ENCODE data around the gene BCL2L11.

Gene BCL2L11

DNA sequence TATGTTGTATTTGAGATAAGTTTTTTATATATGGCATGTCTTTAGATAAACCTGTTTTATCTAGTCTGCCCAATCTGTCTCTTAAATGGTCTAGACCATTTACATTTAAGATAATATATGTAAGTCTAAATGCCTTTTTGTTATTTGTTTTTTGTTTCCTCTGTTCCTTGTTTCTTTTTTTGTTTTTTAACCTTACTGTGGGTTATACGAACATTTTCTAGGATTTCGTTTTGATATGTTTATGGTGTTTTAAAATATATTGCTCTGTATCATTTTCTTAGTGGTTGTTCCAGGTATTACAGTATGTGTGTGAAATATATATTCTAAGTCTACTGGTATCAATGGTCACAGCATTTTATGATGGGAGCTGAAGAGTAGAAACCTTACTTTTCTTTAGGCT, 13.3 kb downstream of the BCL2L11 start:
- TF ChIP-seq, protein P1, sequence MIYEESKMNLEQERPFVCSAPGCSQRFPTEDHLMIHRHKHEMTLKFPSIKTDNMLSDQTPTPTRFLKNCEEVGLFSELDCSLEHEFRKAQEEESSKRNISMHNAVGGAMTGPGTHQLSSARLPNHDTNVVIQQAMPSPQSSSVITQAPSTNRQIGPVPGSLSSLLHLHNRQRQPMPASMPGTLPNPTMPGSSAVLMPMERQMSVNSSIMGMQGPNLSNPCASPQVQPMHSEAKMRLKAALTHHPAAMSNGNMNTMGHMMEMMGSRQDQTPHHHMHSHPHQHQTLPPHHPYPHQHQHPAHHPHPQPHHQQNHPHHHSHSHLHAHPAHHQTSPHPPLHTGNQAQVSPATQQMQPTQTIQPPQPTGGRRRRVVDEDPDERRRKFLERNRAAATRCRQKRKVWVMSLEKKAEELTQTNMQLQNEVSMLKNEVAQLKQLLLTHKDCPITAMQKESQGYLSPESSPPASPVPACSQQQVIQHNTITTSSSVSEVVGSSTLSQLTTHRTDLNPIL (CRISPR knock-in tag; IDR thresholded peaks at IDR 0.05; ENCODE audit: low read depth): no peak
- no peak for TF ChIP-seq PPARA (CRISPR knock-in tag; IDR thresholded peaks at IDR 0.05; ENCODE audit: borderline replicate concordance)
- TF ChIP-seq, protein P2, sequence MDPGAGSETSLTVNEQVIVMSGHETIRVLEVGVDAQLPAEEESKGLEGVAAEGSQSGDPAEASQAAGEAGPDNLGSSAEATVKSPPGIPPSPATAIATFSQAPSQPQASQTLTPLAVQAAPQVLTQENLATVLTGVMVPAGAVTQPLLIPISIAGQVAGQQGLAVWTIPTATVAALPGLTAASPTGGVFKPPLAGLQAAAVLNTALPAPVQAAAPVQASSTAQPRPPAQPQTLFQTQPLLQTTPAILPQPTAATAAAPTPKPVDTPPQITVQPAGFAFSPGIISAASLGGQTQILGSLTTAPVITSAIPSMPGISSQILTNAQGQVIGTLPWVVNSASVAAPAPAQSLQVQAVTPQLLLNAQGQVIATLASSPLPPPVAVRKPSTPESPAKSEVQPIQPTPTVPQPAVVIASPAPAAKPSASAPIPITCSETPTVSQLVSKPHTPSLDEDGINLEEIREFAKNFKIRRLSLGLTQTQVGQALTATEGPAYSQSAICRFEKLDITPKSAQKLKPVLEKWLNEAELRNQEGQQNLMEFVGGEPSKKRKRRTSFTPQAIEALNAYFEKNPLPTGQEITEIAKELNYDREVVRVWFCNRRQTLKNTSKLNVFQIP (CRISPR knock-in tag; IDR thresholded peaks at IDR 0.05; ENCODE audit: borderline replicate concordance, low read depth): no peak
- TF ChIP-seq OSR1 (CRISPR knock-in tag; IDR thresholded peaks at IDR 0.05): no peak
- TF ChIP-seq CSDC2 (CRISPR knock-in tag; IDR thresholded peaks at IDR 0.05): no peak
- no peak for TF ChIP-seq ISL1 (CRISPR knock-in tag; IDR thresholded peaks at IDR 0.05)
- no peak for TF ChIP-seq GLIS3 (CRISPR knock-in tag; IDR thresholded peaks at IDR 0.05)
- no peak for TF ChIP-seq TCF4 (CRISPR knock-in tag; IDR thresholded peaks at IDR 0.05; ENCODE audit: borderline replicate concordance)
- no peak for ATAC-seq

DNA sequence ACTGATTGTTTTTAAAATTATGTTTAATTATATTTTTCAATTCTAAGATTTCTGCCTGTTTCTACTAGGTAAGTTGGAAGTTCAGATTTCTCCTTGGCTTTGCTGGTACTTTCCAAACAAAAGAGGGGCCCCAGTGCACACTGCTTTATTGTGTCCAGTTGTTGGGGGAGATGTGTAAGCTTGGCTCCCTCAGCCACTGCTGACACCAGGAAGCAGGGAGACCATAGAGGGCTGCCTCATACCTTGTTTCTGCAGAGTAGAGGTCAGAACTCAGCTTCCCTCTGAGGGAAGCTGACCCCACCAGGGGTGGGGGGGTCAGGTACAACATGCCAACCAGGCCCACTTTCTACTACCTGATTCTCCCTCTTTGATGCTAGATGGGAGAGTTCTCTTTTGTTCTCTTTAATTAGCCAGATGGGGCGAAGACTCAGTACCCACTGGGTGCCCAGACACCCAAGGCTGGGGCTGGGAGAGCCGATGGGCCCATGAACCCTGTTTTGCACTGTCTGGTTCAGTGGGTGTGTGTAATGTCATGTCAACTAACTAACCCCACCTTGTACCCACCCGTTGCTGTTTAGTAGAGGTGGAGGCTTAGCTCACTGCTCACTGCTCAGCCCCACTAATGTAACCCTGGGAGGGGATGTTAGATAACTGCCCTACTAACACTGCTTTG, 14.7 kb downstream of the BCL2L11 start:
- ATAC-seq: no peak
- TF ChIP-seq, protein P2 (CRISPR knock-in tag; IDR thresholded peaks at IDR 0.05; ENCODE audit: borderline replicate concordance, low read depth): no peak
- no peak for TF ChIP-seq ARNTL (CRISPR knock-in tag; IDR thresholded peaks at IDR 0.05; ENCODE audit: borderline replicate concordance, low read depth)
- no peak for TF ChIP-seq ISL1 (CRISPR knock-in tag; IDR thresholded peaks at IDR 0.05)
- TF ChIP-seq OSR1 (CRISPR knock-in tag; IDR thresholded peaks at IDR 0.05): no peak
- TF ChIP-seq BACH2 (CRISPR knock-in tag; IDR thresholded peaks at IDR 0.05; ENCODE audit: borderline replicate concordance): no peak
- no peak for TF ChIP-seq PPARA (CRISPR knock-in tag; IDR thresholded peaks at IDR 0.05; ENCODE audit: borderline replicate concordance)
- TF ChIP-seq ZNF565 (CRISPR knock-in tag; conservative IDR thresholded peaks at IDR 0.05; ENCODE audit: low read depth): no peak
- no peak for TF ChIP-seq ZNF8 (CRISPR knock-in tag; IDR thresholded peaks at IDR 0.05)
- TF ChIP-seq TOX (CRISPR knock-in tag; IDR thresholded peaks at IDR 0.05; ENCODE audit: borderline replicate concordance): no peak
- no peak for TF ChIP-seq ZNF70 (CRISPR knock-in tag; IDR thresholded peaks at IDR 0.05)
- no peak for TF ChIP-seq ESRRG (CRISPR knock-in tag; IDR thresholded peaks at IDR 0.05)
- no peak for TF ChIP-seq ZFP3 (CRISPR knock-in tag; IDR thresholded peaks at IDR 0.05)
- TF ChIP-seq, protein P3, sequence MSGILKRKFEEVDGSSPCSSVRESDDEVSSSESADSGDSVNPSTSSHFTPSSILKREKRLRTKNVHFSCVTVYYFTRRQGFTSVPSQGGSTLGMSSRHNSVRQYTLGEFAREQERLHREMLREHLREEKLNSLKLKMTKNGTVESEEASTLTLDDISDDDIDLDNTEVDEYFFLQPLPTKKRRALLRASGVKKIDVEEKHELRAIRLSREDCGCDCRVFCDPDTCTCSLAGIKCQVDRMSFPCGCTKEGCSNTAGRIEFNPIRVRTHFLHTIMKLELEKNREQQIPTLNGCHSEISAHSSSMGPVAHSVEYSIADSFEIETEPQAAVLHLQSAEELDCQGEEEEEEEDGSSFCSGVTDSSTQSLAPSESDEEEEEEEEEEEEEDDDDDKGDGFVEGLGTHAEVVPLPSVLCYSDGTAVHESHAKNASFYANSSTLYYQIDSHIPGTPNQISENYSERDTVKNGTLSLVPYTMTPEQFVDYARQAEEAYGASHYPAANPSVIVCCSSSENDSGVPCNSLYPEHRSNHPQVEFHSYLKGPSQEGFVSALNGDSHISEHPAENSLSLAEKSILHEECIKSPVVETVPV (CRISPR knock-in tag; IDR thresholded peaks at IDR 0.05): no peak
- TF ChIP-seq TCF4 (CRISPR knock-in tag; IDR thresholded peaks at IDR 0.05; ENCODE audit: borderline replicate concordance): no peak
- TF ChIP-seq RARB (CRISPR knock-in tag; IDR thresholded peaks at IDR 0.05): no peak
- no peak for TF ChIP-seq GLIS3 (CRISPR knock-in tag; IDR thresholded peaks at IDR 0.05)
- no peak for TF ChIP-seq ZC3H10 (CRISPR knock-in tag; IDR thresholded peaks at IDR 0.05)
- TF ChIP-seq CSDC2 (CRISPR knock-in tag; IDR thresholded peaks at IDR 0.05): no peak

DNA sequence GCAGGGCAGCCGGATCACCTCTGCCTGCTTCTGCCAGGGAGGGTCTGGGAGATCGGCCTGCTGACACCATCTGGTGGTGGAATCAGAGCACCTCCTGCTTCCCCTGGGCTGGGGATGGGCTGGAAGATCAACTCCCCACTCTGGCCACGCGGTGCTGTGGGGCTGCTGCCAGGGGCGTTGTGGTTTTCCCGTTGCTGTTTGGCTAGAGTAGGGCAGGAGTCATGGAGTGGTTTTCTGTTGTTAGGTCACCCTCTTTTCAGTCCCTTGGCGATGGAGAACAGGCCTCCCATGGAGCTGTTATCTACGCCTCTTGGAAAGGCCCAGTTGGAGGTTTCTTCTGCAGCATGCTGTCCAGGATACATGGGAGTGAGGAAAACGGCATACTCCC, 15.2 kb downstream of the BCL2L11 start:
- peak; percentile 40; the same call in 1 of the 3 replicates for ATAC-seq
- TF ChIP-seq ZNF70 (CRISPR knock-in tag; IDR thresholded peaks at IDR 0.05) (no peak), ISL1 (CRISPR knock-in tag; IDR thresholded peaks at IDR 0.05) (no peak), GLIS3 (CRISPR knock-in tag; IDR thresholded peaks at IDR 0.05) (no peak), RARB (CRISPR knock-in tag; IDR thresholded peaks at IDR 0.05) (no peak), TCF4 (CRISPR knock-in tag; IDR thresholded peaks at IDR 0.05; ENCODE audit: borderline replicate concordance) (no peak), BACH2 (CRISPR knock-in tag; IDR thresholded peaks at IDR 0.05; ENCODE audit: borderline replicate concordance) (no peak), ZNF8 (CRISPR knock-in tag; IDR thresholded peaks at IDR 0.05) (no peak), ZC3H10 (CRISPR knock-in tag; IDR thresholded peaks at IDR 0.05) (no peak)
- TF ChIP-seq, protein P1 (CRISPR knock-in tag; IDR thresholded peaks at IDR 0.05; ENCODE audit: low read depth): no peak
- TF ChIP-seq, protein P2 (CRISPR knock-in tag; IDR thresholded peaks at IDR 0.05; ENCODE audit: borderline replicate concordance, low read depth): no peak
- TF ChIP-seq, protein P4, sequence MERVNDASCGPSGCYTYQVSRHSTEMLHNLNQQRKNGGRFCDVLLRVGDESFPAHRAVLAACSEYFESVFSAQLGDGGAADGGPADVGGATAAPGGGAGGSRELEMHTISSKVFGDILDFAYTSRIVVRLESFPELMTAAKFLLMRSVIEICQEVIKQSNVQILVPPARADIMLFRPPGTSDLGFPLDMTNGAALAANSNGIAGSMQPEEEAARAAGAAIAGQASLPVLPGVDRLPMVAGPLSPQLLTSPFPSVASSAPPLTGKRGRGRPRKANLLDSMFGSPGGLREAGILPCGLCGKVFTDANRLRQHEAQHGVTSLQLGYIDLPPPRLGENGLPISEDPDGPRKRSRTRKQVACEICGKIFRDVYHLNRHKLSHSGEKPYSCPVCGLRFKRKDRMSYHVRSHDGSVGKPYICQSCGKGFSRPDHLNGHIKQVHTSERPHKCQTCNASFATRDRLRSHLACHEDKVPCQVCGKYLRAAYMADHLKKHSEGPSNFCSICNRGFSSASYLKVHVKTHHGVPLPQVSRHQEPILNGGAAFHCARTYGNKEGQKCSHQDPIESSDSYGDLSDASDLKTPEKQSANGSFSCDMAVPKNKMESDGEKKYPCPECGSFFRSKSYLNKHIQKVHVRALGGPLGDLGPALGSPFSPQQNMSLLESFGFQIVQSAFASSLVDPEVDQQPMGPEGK (CRISPR knock-in tag; IDR thresholded peaks at IDR 0.05; ENCODE audit: borderline replicate concordance): no peak
